HEK293 (cell line): Measurements from ENCODE around the gene DNAJC10.

Source experiments
- CTCF ChIA-PET: fragments of 350-600 bp; formaldehyde crosslinking; extraction: SDS; loops from one replicate; lab custom pipeline; 2021; ENCODE audit warnings: antibody characterized with exemption; lab: Yijun Ruan, JAX
- POLR2A ChIA-PET: fragments of 300-600 bp; formaldehyde crosslinking; extraction: SDS; loops from one replicate; lab custom pipeline; 2020; ENCODE audit warnings: antibody characterized with exemption, inconsistent platforms; lab: Yijun Ruan, JAX
- H3K27ac ChIP-seq: fragments of 200-500 bp; sonication (Bioruptor generic); 2 replicates; pipeline ENCODE4 v1.5.1; 2014; ENCODE audit warnings: low read depth, low read length, control low read depth, inconsistent platforms; ENCODE audit errors: extremely low read depth
- H3K36me3 ChIP-seq, 2 experiments: fragments of 200-500 bp in 1 of 2; sonication (Bioruptor generic) in 1 of 2; 1 replicate in 1 of 2; 2 replicates in 1 of 2; pipeline ENCODE4 v1.5.1; 2014 to 2017; ENCODE audit warnings: inconsistent platforms in 2 of 2, low read length in 2 of 2; ENCODE audit not compliant: control insufficient read depth in 2 of 2, insufficient read depth in 1 of 2
- H3K4me1 ChIP-seq: fragments of 200-500 bp; sonication (Bioruptor generic); 2 replicates; pipeline ENCODE4 v1.5.1; 2014; ENCODE audit warnings: mild to moderate bottlenecking, low read length, inconsistent platforms; ENCODE audit not compliant: control insufficient read depth, insufficient read depth
- H3K4me3 ChIP-seq: 2 replicates; pipeline ENCODE4 v1.5.1; 2011; ENCODE audit warnings: low read depth, mild to moderate bottlenecking, control low read depth, low read length, moderate library complexity
- H3K9me3 ChIP-seq: fragments of 200-500 bp; sonication (Bioruptor generic); 2 replicates; pipeline ENCODE4 v1.5.1; 2014; ENCODE audit warnings: low read depth, low read length, inconsistent platforms; ENCODE audit not compliant: control insufficient read depth, insufficient read depth
- EGR2 ChIP-seq: fragments of 450-650 bp; formaldehyde crosslinking; IDR thresholded peaks from 2 replicates; pipeline ENCODE4 v1.5.1; 2016; ENCODE audit warnings: low read depth, missing biosample characterization, missing genetic modification characterization
- KLF1 ChIP-seq: fragments of 450-650 bp; formaldehyde crosslinking; IDR thresholded peaks from 2 replicates; pipeline ENCODE4 v1.5.1; 2016; ENCODE audit warnings: missing biosample characterization, missing genetic modification characterization
- KLF9 ChIP-seq: fragments of 450-650 bp; formaldehyde crosslinking; IDR thresholded peaks from 2 replicates; pipeline ENCODE4 v1.5.1; 2016; ENCODE audit warnings: missing biosample characterization, missing genetic modification characterization, low read depth
- PRDM1 ChIP-seq: fragments of 450-650 bp; formaldehyde crosslinking; IDR thresholded peaks from 2 replicates; pipeline ENCODE4; 2016; ENCODE audit warnings: missing biosample characterization, missing genetic modification characterization
- SCRT1 ChIP-seq: fragments of 450-650 bp; formaldehyde crosslinking; IDR thresholded peaks from 2 replicates; pipeline ENCODE4 v1.5.1; 2016; ENCODE audit warnings: missing biosample characterization, missing genetic modification characterization, borderline replicate concordance
- SCRT2 ChIP-seq: fragments of 450-650 bp; formaldehyde crosslinking; IDR thresholded peaks from 2 replicates; pipeline ENCODE4 v1.5.1; 2016; ENCODE audit warnings: missing biosample characterization, missing genetic modification characterization
- WT1 ChIP-seq: fragments of 450-650 bp; formaldehyde crosslinking; IDR thresholded peaks from 2 replicates; pipeline ENCODE4 v1.5.1; 2016; ENCODE audit warnings: missing biosample characterization, missing genetic modification characterization
- ZBTB20 ChIP-seq: fragments of 450-650 bp; formaldehyde crosslinking; IDR thresholded peaks from 2 replicates; pipeline ENCODE4 v1.5.1; 2016; ENCODE audit warnings: missing biosample characterization, missing genetic modification characterization
- ZFHX2 ChIP-seq: fragments of 450-650 bp; formaldehyde crosslinking; conservative IDR thresholded peaks from 2 replicates; pipeline ENCODE4 v1.5.1; 2016; ENCODE audit warnings: missing biosample characterization, missing genetic modification characterization
- ZNF112 ChIP-seq: fragments of 450-650 bp; formaldehyde crosslinking; IDR thresholded peaks from 2 replicates; pipeline ENCODE4 v1.5.0; 2017; ENCODE audit warnings: missing biosample characterization, missing genetic modification characterization
- ZNF335 ChIP-seq: fragments of 450-650 bp; formaldehyde crosslinking; conservative IDR thresholded peaks from 2 replicates; pipeline ENCODE4 v1.5.1; 2016; ENCODE audit warnings: missing biosample characterization, missing genetic modification characterization
- ZNF341 ChIP-seq: fragments of 450-650 bp; formaldehyde crosslinking; IDR thresholded peaks from 2 replicates; pipeline ENCODE4; 2016; ENCODE audit warnings: low read depth, missing biosample characterization, missing genetic modification characterization
- ZNF701 ChIP-seq: fragments of 450-650 bp; formaldehyde crosslinking; IDR thresholded peaks from 2 replicates; pipeline ENCODE4 v1.5.1; 2016; ENCODE audit warnings: missing biosample characterization, missing genetic modification characterization
- TF ChIP-seq, protein P1 (sequence below): fragments of 450-650 bp; formaldehyde crosslinking; IDR thresholded peaks from 2 replicates; pipeline ENCODE4 v1.5.1; 2016; ENCODE audit warnings: missing biosample characterization, missing genetic modification characterization
- TF ChIP-seq, protein P2 (sequence below): fragments of 450-650 bp; formaldehyde crosslinking; IDR thresholded peaks from 2 replicates; pipeline ENCODE4 v1.5.1; 2016; ENCODE audit warnings: missing biosample characterization, missing genetic modification characterization
- TF ChIP-seq, protein P3 (sequence below): fragments of 450-650 bp; formaldehyde crosslinking; IDR thresholded peaks from 2 replicates; pipeline ENCODE4 v1.5.1; 2016; ENCODE audit warnings: missing biosample characterization, missing genetic modification characterization
- TF ChIP-seq, protein P4 (sequence below): fragments of 450-650 bp; formaldehyde crosslinking; IDR thresholded peaks from 2 replicates; pipeline ENCODE4 v1.5.1; 2016; ENCODE audit warnings: missing biosample characterization, missing genetic modification characterization

Gene DNAJC10

GRCh38 chr2:182716650-182716979 lies 558 bp downstream of the DNAJC10 start:
- Histone ChIP-seq H3K27ac (peak overlapping the region; percentile 80), H3K4me1 (no peaks in the 10 kb centered on the region), H3K4me3 (peak overlapping the region; percentile 99), H3K36me3 (peaks cover 10 to 28% of the 10 kb centered on the region in 2 experiments), H3K9me3 (no peaks in the 10 kb centered on the region)
- CTCF ChIA-PET: interaction anchor here (0.6 to 1.2 kb wide), 3 partner anchors 34 to 106 kb away, joined by 3 to 4 read pairs (median 3); no protein-coding TSS in a partner anchor
- TF ChIP-seq ZNF112 (tag by site-specific recombination) (no peak), KLF1 (tag by site-specific recombination) (peak; percentile 5; the same call in 1 of the 2 replicates), KLF9 (tag by site-specific recombination) (peak; percentile 56; the same call in 1 of the 2 replicates), WT1 (tag by site-specific recombination) (0 out of 2 replicates have a peak, but pooled peaks have one; percentile 6), ZNF335 (tag by site-specific recombination) (peak; percentile 81), ZNF341 (tag by site-specific recombination) (peak; percentile 58; the same call in 1 of the 2 replicates), EGR2 (tag by site-specific recombination) (0 out of 2 replicates have a peak, but pooled peaks have one; percentile 6), ZBTB20 (tag by site-specific recombination) (peak; percentile 63; the same call in 1 of the 2 replicates), PRDM1 (peak; percentile 84; the same call in 1 of the 2 replicates), ZNF701 (tag by site-specific recombination) (no peak)
- TF ChIP-seq, protein P1, sequence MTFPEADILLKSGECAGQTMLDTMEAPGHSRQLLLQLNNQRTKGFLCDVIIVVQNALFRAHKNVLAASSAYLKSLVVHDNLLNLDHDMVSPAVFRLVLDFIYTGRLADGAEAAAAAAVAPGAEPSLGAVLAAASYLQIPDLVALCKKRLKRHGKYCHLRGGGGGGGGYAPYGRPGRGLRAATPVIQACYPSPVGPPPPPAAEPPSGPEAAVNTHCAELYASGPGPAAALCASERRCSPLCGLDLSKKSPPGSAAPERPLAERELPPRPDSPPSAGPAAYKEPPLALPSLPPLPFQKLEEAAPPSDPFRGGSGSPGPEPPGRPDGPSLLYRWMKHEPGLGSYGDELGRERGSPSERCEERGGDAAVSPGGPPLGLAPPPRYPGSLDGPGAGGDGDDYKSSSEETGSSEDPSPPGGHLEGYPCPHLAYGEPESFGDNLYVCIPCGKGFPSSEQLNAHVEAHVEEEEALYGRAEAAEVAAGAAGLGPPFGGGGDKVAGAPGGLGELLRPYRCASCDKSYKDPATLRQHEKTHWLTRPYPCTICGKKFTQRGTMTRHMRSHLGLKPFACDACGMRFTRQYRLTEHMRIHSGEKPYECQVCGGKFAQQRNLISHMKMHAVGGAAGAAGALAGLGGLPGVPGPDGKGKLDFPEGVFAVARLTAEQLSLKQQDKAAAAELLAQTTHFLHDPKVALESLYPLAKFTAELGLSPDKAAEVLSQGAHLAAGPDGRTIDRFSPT (tag by site-specific recombination): no peak
- TF ChIP-seq, protein P2, sequence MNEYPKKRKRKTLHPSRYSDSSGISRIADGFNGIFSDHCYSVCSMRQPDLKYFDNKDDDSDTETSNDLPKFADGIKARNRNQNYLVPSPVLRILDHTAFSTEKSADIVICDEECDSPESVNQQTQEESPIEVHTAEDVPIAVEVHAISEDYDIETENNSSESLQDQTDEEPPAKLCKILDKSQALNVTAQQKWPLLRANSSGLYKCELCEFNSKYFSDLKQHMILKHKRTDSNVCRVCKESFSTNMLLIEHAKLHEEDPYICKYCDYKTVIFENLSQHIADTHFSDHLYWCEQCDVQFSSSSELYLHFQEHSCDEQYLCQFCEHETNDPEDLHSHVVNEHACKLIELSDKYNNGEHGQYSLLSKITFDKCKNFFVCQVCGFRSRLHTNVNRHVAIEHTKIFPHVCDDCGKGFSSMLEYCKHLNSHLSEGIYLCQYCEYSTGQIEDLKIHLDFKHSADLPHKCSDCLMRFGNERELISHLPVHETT (tag by site-specific recombination): no peak
- TF ChIP-seq, protein P3, sequence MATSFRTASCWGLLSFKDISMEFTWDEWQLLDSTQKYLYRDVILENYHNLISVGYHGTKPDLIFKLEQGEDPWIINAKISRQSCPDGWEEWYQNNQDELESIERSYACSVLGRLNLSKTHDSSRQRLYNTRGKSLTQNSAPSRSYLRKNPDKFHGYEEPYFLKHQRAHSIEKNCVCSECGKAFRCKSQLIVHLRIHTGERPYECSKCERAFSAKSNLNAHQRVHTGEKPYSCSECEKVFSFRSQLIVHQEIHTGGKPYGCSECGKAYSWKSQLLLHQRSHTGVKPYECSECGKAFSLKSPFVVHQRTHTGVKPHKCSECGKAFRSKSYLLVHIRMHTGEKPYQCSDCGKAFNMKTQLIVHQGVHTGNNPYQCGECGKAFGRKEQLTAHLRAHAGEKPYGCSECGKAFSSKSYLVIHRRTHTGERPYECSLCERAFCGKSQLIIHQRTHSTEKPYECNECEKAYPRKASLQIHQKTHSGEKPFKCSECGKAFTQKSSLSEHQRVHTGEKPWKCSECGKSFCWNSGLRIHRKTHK (tag by site-specific recombination): no peak
- TF ChIP-seq, protein P4, sequence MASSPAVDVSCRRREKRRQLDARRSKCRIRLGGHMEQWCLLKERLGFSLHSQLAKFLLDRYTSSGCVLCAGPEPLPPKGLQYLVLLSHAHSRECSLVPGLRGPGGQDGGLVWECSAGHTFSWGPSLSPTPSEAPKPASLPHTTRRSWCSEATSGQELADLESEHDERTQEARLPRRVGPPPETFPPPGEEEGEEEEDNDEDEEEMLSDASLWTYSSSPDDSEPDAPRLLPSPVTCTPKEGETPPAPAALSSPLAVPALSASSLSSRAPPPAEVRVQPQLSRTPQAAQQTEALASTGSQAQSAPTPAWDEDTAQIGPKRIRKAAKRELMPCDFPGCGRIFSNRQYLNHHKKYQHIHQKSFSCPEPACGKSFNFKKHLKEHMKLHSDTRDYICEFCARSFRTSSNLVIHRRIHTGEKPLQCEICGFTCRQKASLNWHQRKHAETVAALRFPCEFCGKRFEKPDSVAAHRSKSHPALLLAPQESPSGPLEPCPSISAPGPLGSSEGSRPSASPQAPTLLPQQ (tag by site-specific recombination): no peak
- POLR2A ChIA-PET: interaction anchor here (0.7 to 0.9 kb wide), 2 partner anchors 43 to 50 kb away, joined by 3 read pairs; no protein-coding TSS in a partner anchor

GRCh38 chr2:182717416-182717815 lies 1.4 kb downstream of the DNAJC10 start:
- ChIA-PET CTCF (interaction anchor here (1.2 kb wide), 1 partner anchor 51 kb away, joined by 4 read pairs; no protein-coding TSS in a partner anchor), POLR2A (no interaction called here)
- Histone ChIP-seq H3K9me3 (no peaks in the 10 kb centered on the region), H3K4me3 (no peak overlapping the region; the same call in 1 of the 2 replicates), H3K4me1 (no peaks in the 10 kb centered on the region), H3K36me3 (peaks cover 17 to 33% of the 10 kb centered on the region in 2 experiments), H3K27ac (no peak overlapping the region)
- TF ChIP-seq SCRT2 (tag by site-specific recombination) (peak; percentile 85), ZFHX2 (tag by site-specific recombination) (no peak), SCRT1 (0 out of 2 replicates have a peak, but pooled peaks have one; percentile 52)
- TF ChIP-seq, protein P4 (tag by site-specific recombination): no peak
